ENCODE measurements around the gene NAA40.

The NAA40 gene

GRCh38 chr11:63993100-63993499, 54.3 kb downstream of the NAA40 start:
- DNase-seq = no peak

GRCh38 chr11:63993993-63994392, 55.2 kb downstream of the NAA40 start:
- no peak for DNase-seq

- no peak for DNase-seq
Observed at GRCh38 chr11:63996512-63996911, 57.7 kb downstream of the NAA40 start.

- no peak for DNase-seq
Observed at GRCh38 chr11:63997104-63997700, 58.4 kb downstream of the NAA40 start.

- DNase-seq = no peak
Observed at GRCh38 chr11:63997801-63998337, 59.1 kb downstream of the NAA40 start.

GRCh38 chr11:63998558-63999348, 60.0 kb downstream of the NAA40 start:
- DNase-seq = peak; percentile 65

- peak; percentile 84 for DNase-seq
Observed at GRCh38 chr11:63999349-64000025, 60.7 kb downstream of the NAA40 start.

- peak; percentile 55 for DNase-seq
Observed at GRCh38 chr11:64000026-64000739, 61.4 kb downstream of the NAA40 start.

- peak; percentile 25 for DNase-seq
Observed at GRCh38 chr11:64000740-64001483, 62.1 kb downstream of the NAA40 start.

- no peak for DNase-seq
Observed at GRCh38 chr11:64001484-64002420, 63.0 kb downstream of the NAA40 start.

GRCh38 chr11:64003807-64004589, 65.2 kb downstream of the NAA40 start:
- DNase-seq = no peak

- DNase-seq = no peak
Observed at GRCh38 chr11:64004590-64004984, 65.8 kb downstream of the NAA40 start.

GRCh38 chr11:64005691-64006090, 66.9 kb downstream of the NAA40 start:
- no peak for DNase-seq

GRCh38 chr11:64006398-64006797, 67.6 kb downstream of the NAA40 start:
- DNase-seq = no peak

Data from DMS153 (cell line).